HepG2 (cell line): ENCODE results near the gene PSMA7. TPM values are rescaled to one million over a fixed set of nuclear protein-coding genes. Genes with fewer than 3 reads are reported as not detected.

Source experiments
- ATAC-seq: fragments of 200-7000 bp; cut with Tn5 transposase; 3 replicates; pipeline ENCODE4 v1.9.1; 2020; ENCODE audit warnings: mild to moderate bottlenecking, moderate library complexity
- BruUV-seq: library from RNA; stranded (reverse); fragments of 400-500 nt; replicated peaks from 2 replicates; lab custom pipeline; 2021; lab: Mats Ljungman, UMichigan
- CTCF ChIA-PET: fragments of 300-600 bp; formaldehyde crosslinking; extraction: SDS; loops from one replicate; lab custom pipeline; 2021; ENCODE audit warnings: low total read pairs, inconsistent platforms, low intra/inter-chr PET ratio; lab: Yijun Ruan, JAX
- POLR2A ChIA-PET: fragments of 350-600 bp; sonication (Branson Sonifier 250); formaldehyde crosslinking; loops from one replicate; lab custom pipeline; 2020; ENCODE audit warnings: antibody characterized with exemption, inconsistent platforms; lab: Yijun Ruan, JAX
- DNase-seq: peaks from one replicate; pipeline ENCODE4 v3.0.0-alpha.2; 2015; ENCODE audit warnings: low spot score
- FAIRE-seq: peaks from 3 replicates; lab custom pipeline; 2011; peaks lifted over from hg19 to GRCh38; lab: Jason Lieb, UNC
- H2AFZ ChIP-seq: one replicate; pipeline ENCODE4 v1.6.1; 2011; ENCODE audit warnings: low read length, inconsistent platforms
- H3K27ac ChIP-seq: fragments of 300-600 bp; 3 replicates; pipeline ENCODE4 v1.8.0; 2011; ENCODE audit warnings: mixed run types, mild to moderate bottlenecking, mixed read lengths, low read length, inconsistent platforms; ENCODE audit not compliant: insufficient read depth; ENCODE audit errors: extremely low read length
- H3K27me3 ChIP-seq, 2 experiments: fragments of 200-600 bp in 1 of 2; 2 replicates in 1 of 2; 3 replicates in 1 of 2; pipeline versions ENCODE4 v1.6.0 to v1.8.0; 2011; ENCODE audit warnings: low read length in 2 of 2, mild to moderate bottlenecking in 2 of 2, moderate library complexity in 2 of 2, inconsistent platforms in 1 of 2; ENCODE audit not compliant: insufficient read depth in 2 of 2, control insufficient read depth in 1 of 2
- H3K36me3 ChIP-seq, 2 experiments: fragments of 200-600 bp in 1 of 2; replicated peaks in 1 of 2; 2 replicates in 1 of 2; 3 replicates in 1 of 2; pipeline versions ENCODE4 v1.5.1 to v1.8.0; 2011; ENCODE audit warnings: low read length in 2 of 2, inconsistent platforms in 1 of 2; ENCODE audit not compliant: insufficient read depth in 2 of 2, control insufficient read depth in 1 of 2
- H3K4me1 ChIP-seq: 2 replicates; pipeline ENCODE4 v1.5.1; 2012; ENCODE audit warnings: low read length, inconsistent platforms; ENCODE audit not compliant: insufficient read depth
- H3K4me2 ChIP-seq: 2 replicates; pipeline ENCODE4 v1.6.0; 2011; ENCODE audit warnings: low read depth, low read length, inconsistent platforms
- H3K4me3 ChIP-seq, 3 experiments: fragments of 200-600 bp in 1 of 3; sonication (generic), shearing (Covaris generic) in 1 of 3; replicated peaks in 1 of 3; 2 replicates each; pipeline ENCODE4 v1.5.1; 2011 to 2016; ENCODE audit warnings: low read length in 3 of 3, inconsistent platforms in 2 of 3, low read depth in 2 of 3, mild to moderate bottlenecking in 2 of 3, control low read depth in 1 of 3, mixed read lengths in 1 of 3; ENCODE audit not compliant: insufficient read depth in 1 of 3
- H3K79me2 ChIP-seq: one replicate; pipeline ENCODE4 v1.6.1; 2011; ENCODE audit warnings: low read length, inconsistent platforms; ENCODE audit not compliant: insufficient read depth
- H3K9ac ChIP-seq: 2 replicates; pipeline ENCODE4 v1.6.0; 2011; ENCODE audit warnings: mild to moderate bottlenecking, low read depth, low read length, inconsistent platforms; ENCODE audit not compliant: insufficient read depth
- H3K9me3 ChIP-seq: 2 replicates; pipeline ENCODE4 v1.5.1; 2012; ENCODE audit warnings: mild to moderate bottlenecking, low read length
- H4K20me1 ChIP-seq: 2 replicates; pipeline ENCODE4 v1.6.0; 2011; ENCODE audit warnings: inconsistent platforms, mild to moderate bottlenecking, low read length, moderate library complexity; ENCODE audit not compliant: insufficient read depth
- ATF4 ChIP-seq, 2 experiments: fragments of 450-650 bp in 1 of 2; sonication (generic) in 1 of 2; formaldehyde crosslinking; IDR thresholded peaks; 2 replicates each; pipeline versions ENCODE4 v1.5.0 to v1.8.0; 2020 to 2022; ENCODE audit warnings: mild to moderate bottlenecking in 1 of 2, missing genetic modification reagents in 1 of 2
- FOXA1 ChIP-seq, 2 experiments: fragments of 450-650 bp in 1 of 2; sonication (generic) in 1 of 2; formaldehyde crosslinking in 1 of 2; IDR thresholded peaks; 2 replicates each; pipeline versions ENCODE4 v1.4.0 to v1.6.1; 2016 to 2020; ENCODE audit warnings: missing genetic modification reagents in 1 of 2
- GATAD1 ChIP-seq: IDR thresholded peaks from 2 replicates; pipeline ENCODE4 v1.6.1; 2016; ENCODE audit warnings: missing genetic modification reagents, missing compliant biosample characterization
- ZFP36 ChIP-seq: fragments of 150-350 bp; IDR thresholded peaks from 2 replicates; pipeline ENCODE4 v1.6.1; 2018; ENCODE audit warnings: borderline replicate concordance, low read length, low read depth; ENCODE audit not compliant: partially characterized antibody
- ZMYM3 ChIP-seq: sonication (generic); formaldehyde crosslinking; IDR thresholded peaks from 2 replicates; pipeline ENCODE4 v1.5.1; 2020; ENCODE audit warnings: mild to moderate bottlenecking, missing genetic modification reagents
- ZNF124 ChIP-seq: sonication (generic); formaldehyde crosslinking; IDR thresholded peaks from 2 replicates; pipeline ENCODE4 v1.4.0; 2020; ENCODE audit warnings: missing genetic modification reagents
- ZNF138 ChIP-seq: sonication (generic); formaldehyde crosslinking; IDR thresholded peaks from 2 replicates; pipeline ENCODE4 v1.5.0; 2020; ENCODE audit warnings: mild to moderate bottlenecking, low read depth, missing genetic modification reagents
- ZNF512B ChIP-seq: sonication (generic); formaldehyde crosslinking; IDR thresholded peaks from 2 replicates; pipeline ENCODE4 v1.5.1; 2020; ENCODE audit warnings: missing genetic modification reagents, mild to moderate bottlenecking, borderline replicate concordance
- ZNF547 ChIP-seq: sonication (generic); formaldehyde crosslinking; IDR thresholded peaks from 2 replicates; pipeline ENCODE4 v1.5.1; 2020; ENCODE audit warnings: mild to moderate bottlenecking, missing genetic modification reagents
- WGBS: methylation state at CpG from one replicate; pipeline ENCODE4 v1.1.6; 2017; ENCODE audit warnings: low lambda C conversion rate; 5-methylcytosine and 5-hydroxymethylcytosine counted together
- in situ Hi-C: cut with HindIII; loops from 2 replicates; pipeline ENCODE4 v1.10.0; 2017; ENCODE audit warnings: low pct_unique_long_range_greater_than_20kb; ENCODE audit not compliant: extremely low pct_ligation_motif_present
- intact Hi-C: fragments of 100-400 bp; cut with micrococcal nuclease; formaldehyde crosslinking; loops from one replicate; pipeline ENCODE4 v1.10.0; 2022; ENCODE audit not compliant: unreplicated experiment
- polyA plus RNA-seq, 8 experiments: library from polyadenylated mRNA; depleted of rRNA in 3 of 8; stranded (reverse) in 7 of 8; unstranded in 1 of 8; fragments of >200 nt; fragmentation: Illumina TruSeq in 4 of 8; extraction: Trizol in 4 of 8; gene quantifications; 2 replicates each; pipeline versions ENCODE4 v1.2.1 to v1.2.3, GENCODE V29; 2011 to 2016; ENCODE audit warnings: low read depth in 4 of 8, missing spikeins in 1 of 8, mixed read lengths in 1 of 8; ENCODE audit not compliant: insufficient read depth in 1 of 8
- total RNA-seq, 5 experiments: library from RNA; depleted of rRNA; stranded (reverse); fragments of >200 nt; fragmentation: Illumina TruSeq; extraction: Trizol; gene quantifications; 2 replicates each; pipeline ENCODE4 v1.2.3, GENCODE V29; 2016; ENCODE audit warnings: low read depth in 1 of 5

The PSMA7 gene
- total and polyA plus RNA-seq, 2 of the 13 experiments (the other 11 are each of a cell fraction or from before 2014, with no cell fraction given): 531 to 631 TPM

GRCh38 chr20:62104791-62105345, 38.3 kb downstream of the PSMA7 start:
- 15% methylated on average over 7 of the region's 7 CpGs for WGBS
- H3K36me3 ChIP-seq: no peaks in the 10 kb centered on the region
- no TSS peak for BruUV-seq
- no peak for FAIRE-seq
- in situ Hi-C loops: no loop called here
- H3K79me2 ChIP-seq: no peaks in the 10 kb centered on the region
- H3K27me3 ChIP-seq: peaks cover 18 to 40% of the 10 kb centered on the region in 2 experiments
- no peak for DNase-seq
- no peak overlapping the region for H3K9ac ChIP-seq
- no peaks in the 10 kb centered on the region for H4K20me1 ChIP-seq
- no peak for ATAC-seq
- POLR2A ChIA-PET: interaction anchor here (3.2 kb wide), 1 partner anchor 15 kb away, joined by 21 read pairs; no protein-coding TSS in a partner anchor
- intact Hi-C loops: no loop called here
- H2AFZ ChIP-seq: no peak overlapping the region
- H3K4me1 ChIP-seq: peaks cover 13% of the 10 kb centered on the region
- TF ChIP-seq ZNF512B (CRISPR knock-in tag): no peak
- no peak for TF ChIP-seq ATF4 (CRISPR knock-in tag; IDR thresholded peaks at IDR 0.05)
- no peak for TF ChIP-seq FOXA1 (IDR thresholded peaks at IDR 0.05)
- TF ChIP-seq FOXA1 (CRISPR knock-in tag; IDR thresholded peaks at IDR 0.05): 0 out of 2 replicates have a peak, but pooled peaks have one; percentile 11
- peak; percentile 80 for TF ChIP-seq ZFP36
- no peak for TF ChIP-seq ZNF124
- no peak for TF ChIP-seq ZNF138 (CRISPR knock-in tag)
- TF ChIP-seq GATAD1 (CRISPR knock-in tag): no peak
- TF ChIP-seq ZMYM3 (CRISPR knock-in tag): 0 out of 2 replicates have a peak, but pooled peaks have one; percentile 39
- no peak for TF ChIP-seq ZNF547
- no peak overlapping the region; the same call in 1 of the 2 replicates for H3K4me2 ChIP-seq
- H3K4me3 ChIP-seq: no peak overlapping the region
- H3K27ac ChIP-seq: no peak overlapping the region
- peaks cover 29% of the 10 kb centered on the region for H3K9me3 ChIP-seq
- CTCF ChIA-PET: no interaction called here
